ENCODE measurements around the gene CELSR1.

CELSR1 gene

GRCh38 chr22:46354993-46355305 lies 182.5 kb downstream of the CELSR1 start:
- Histone ChIP-seq H3K27ac (no peak overlapping the region), H3K36me3 (peaks cover 87% of the 10 kb centered on the region), H3K27me3 (no peaks in the 10 kb centered on the region), H3K4me1 (ENCODE audit: control insufficient read depth in 1 of 2, insufficient read depth in 1 of 2, low read depth in 1 of 2, low read length in 1 of 2) (no peaks in the 10 kb centered on the region), H3K9me3 (no peaks in the 10 kb centered on the region), H3K4me3 (ENCODE audit: low read depth in 1 of 2, low read length in 1 of 2) (no peak overlapping the region)
- no peak for TF ChIP-seq CTCF (IDR thresholded peaks at IDR 0.05)

GRCh38 chr22:46354176-46354992 lies 183.0 kb downstream of the CELSR1 start:
- Histone ChIP-seq H3K4me3 (ENCODE audit: low read depth in 1 of 2, low read length in 1 of 2) (no peak overlapping the region), H3K27ac (no peak overlapping the region), H3K4me1 (ENCODE audit: control insufficient read depth in 1 of 2, insufficient read depth in 1 of 2, low read depth in 1 of 2, low read length in 1 of 2) (no peaks in the 10 kb centered on the region), H3K27me3 (no peaks in the 10 kb centered on the region), H3K36me3 (peaks cover 91% of the 10 kb centered on the region), H3K9me3 (no peaks in the 10 kb centered on the region)
- no peak for TF ChIP-seq CTCF (IDR thresholded peaks at IDR 0.05)

- H3K27ac ChIP-seq: no peak overlapping the region
- H3K27me3 ChIP-seq: no peaks in the 10 kb centered on the region
- no peaks in the 10 kb centered on the region for H3K9me3 ChIP-seq
- H3K4me3 ChIP-seq (ENCODE audit: low read depth in 1 of 2, low read length in 1 of 2): no peak overlapping the region
- H3K36me3 ChIP-seq: peaks cover 96% of the 10 kb centered on the region
- H3K4me1 ChIP-seq (ENCODE audit: control insufficient read depth in 1 of 2, insufficient read depth in 1 of 2, low read depth in 1 of 2, low read length in 1 of 2): no peaks in the 10 kb centered on the region
- TF ChIP-seq CTCF (IDR thresholded peaks at IDR 0.05): no peak
Observed at GRCh38 chr22:46353483-46354105, 183.8 kb downstream of the CELSR1 start.

- no peak for TF ChIP-seq CTCF (IDR thresholded peaks at IDR 0.05)
- Histone ChIP-seq H3K4me1 (ENCODE audit: control insufficient read depth in 1 of 2, insufficient read depth in 1 of 2, low read depth in 1 of 2, low read length in 1 of 2) (no peaks in the 10 kb centered on the region), H3K27me3 (no peaks in the 10 kb centered on the region), H3K9me3 (no peaks in the 10 kb centered on the region), H3K27ac (no peak overlapping the region), H3K4me3 (ENCODE audit: low read depth in 1 of 2, low read length in 1 of 2) (no peak overlapping the region), H3K36me3 (peaks cover 96% of the 10 kb centered on the region)
Observed at GRCh38 chr22:46352691-46353386, 184.6 kb downstream of the CELSR1 start.

- Histone ChIP-seq H3K4me3 (ENCODE audit: low read depth in 1 of 2, low read length in 1 of 2) (no peak overlapping the region), H3K27ac (no peak overlapping the region), H3K9me3 (no peaks in the 10 kb centered on the region), H3K27me3 (no peaks in the 10 kb centered on the region), H3K36me3 (peaks cover 96% of the 10 kb centered on the region), H3K4me1 (ENCODE audit: control insufficient read depth in 1 of 2, insufficient read depth in 1 of 2, low read depth in 1 of 2, low read length in 1 of 2) (no peaks in the 10 kb centered on the region)
- TF ChIP-seq CTCF (IDR thresholded peaks at IDR 0.05): no peak
Observed at GRCh38 chr22:46352276-46352675, 185.1 kb downstream of the CELSR1 start.
